ENCODE results near the gene FTCDNL1. TPM values are rescaled to one million over a fixed set of nuclear protein-coding genes. Genes with fewer than 3 reads are reported as not detected.

FTCDNL1 gene
- total RNA-seq, 1 donor from 2014 or later: 0.29 TPM

DNA sequence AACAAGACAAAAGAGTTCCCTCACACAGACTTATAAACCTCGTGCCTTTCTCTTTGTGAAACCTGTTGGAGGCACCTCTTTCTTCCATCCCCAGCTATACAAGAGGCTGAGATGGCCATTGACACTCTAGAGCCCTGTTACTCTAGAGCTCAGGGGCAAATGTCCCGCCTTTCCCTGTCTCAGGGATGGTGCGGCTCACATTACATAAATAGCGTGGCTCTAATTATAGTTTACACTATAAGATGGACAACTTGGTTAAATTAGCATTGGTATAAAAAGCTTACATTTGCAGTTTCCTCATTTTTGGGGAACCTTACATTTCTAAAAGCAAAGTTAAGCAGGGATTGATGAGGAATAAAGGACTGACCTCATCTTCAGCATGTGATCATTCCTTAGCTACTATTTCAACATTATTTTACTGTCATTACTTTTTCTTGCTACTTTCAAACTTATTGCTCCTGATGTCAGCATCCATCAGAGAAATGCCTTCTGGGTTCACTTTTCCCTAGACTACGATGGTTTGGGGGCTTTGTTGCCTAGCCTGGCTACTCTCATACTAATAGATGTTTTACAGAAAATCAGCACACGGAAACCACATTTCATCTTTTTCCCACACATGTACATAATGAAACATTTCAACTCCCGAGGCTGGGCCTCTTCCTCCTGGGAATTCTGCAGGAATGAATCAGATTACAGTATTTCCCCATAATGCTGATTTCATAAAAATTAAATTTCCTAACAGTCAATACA lies 40.4 kb downstream of the FTCDNL1 start:
- Histone ChIP-seq H3K36me3 (ENCODE audit: control insufficient read depth, insufficient read depth, low read length) (no peaks in the 10 kb centered on the region), H3K4me3 (ENCODE audit: low read depth, low read length) (no peak overlapping the region), H3K27me3 (ENCODE audit: control insufficient read depth, insufficient read depth, low read length) (no peaks in the 10 kb centered on the region)
- DNase-seq (ENCODE audit: low read depth): no peak
- TF ChIP-seq, protein P1, sequence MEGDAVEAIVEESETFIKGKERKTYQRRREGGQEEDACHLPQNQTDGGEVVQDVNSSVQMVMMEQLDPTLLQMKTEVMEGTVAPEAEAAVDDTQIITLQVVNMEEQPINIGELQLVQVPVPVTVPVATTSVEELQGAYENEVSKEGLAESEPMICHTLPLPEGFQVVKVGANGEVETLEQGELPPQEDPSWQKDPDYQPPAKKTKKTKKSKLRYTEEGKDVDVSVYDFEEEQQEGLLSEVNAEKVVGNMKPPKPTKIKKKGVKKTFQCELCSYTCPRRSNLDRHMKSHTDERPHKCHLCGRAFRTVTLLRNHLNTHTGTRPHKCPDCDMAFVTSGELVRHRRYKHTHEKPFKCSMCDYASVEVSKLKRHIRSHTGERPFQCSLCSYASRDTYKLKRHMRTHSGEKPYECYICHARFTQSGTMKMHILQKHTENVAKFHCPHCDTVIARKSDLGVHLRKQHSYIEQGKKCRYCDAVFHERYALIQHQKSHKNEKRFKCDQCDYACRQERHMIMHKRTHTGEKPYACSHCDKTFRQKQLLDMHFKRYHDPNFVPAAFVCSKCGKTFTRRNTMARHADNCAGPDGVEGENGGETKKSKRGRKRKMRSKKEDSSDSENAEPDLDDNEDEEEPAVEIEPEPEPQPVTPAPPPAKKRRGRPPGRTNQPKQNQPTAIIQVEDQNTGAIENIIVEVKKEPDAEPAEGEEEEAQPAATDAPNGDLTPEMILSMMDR (IDR thresholded peaks at IDR 0.05; ENCODE audit: insufficient read depth, low read length, poor library complexity, severe bottlenecking): no peak

GRCh38 chr2:199807966-199808365 lies 43.0 kb downstream of the FTCDNL1 start:
- H3K36me3 ChIP-seq (ENCODE audit: control insufficient read depth, insufficient read depth, low read length): no peaks in the 10 kb centered on the region
- H3K4me3 ChIP-seq (ENCODE audit: low read depth, low read length): no peak overlapping the region
- no peaks in the 10 kb centered on the region for H3K27me3 ChIP-seq (ENCODE audit: control insufficient read depth, insufficient read depth, low read length)
- TF ChIP-seq, protein P1 (IDR thresholded peaks at IDR 0.05; ENCODE audit: insufficient read depth, low read length, poor library complexity, severe bottlenecking): no peak
- no peak for DNase-seq (ENCODE audit: low read depth)

DNA sequence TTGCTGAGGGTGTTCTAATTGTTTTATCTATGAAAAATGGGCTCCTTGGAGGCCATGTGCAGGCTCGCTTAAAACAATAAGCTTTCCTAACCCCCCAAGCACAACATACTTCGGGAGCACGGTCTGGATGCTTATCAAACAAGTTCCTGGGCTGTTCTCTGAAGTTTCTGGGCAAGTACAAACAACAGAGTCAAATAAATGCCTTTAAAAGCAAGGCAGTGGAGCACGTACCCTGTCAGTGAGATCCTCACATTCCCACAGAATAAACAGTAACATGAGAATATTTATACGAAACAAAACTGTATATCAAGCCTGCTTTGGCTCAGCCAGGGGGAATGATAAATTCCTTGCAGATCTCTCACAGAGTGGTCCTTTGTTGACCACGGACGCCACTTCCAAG lies 44.8 kb downstream of the FTCDNL1 start:
- Histone ChIP-seq H3K4me3 (ENCODE audit: low read depth, low read length) (no peak overlapping the region), H3K36me3 (ENCODE audit: control insufficient read depth, insufficient read depth, low read length) (no peaks in the 10 kb centered on the region), H3K27me3 (ENCODE audit: control insufficient read depth, insufficient read depth, low read length) (no peaks in the 10 kb centered on the region)
- TF ChIP-seq, protein P1 (IDR thresholded peaks at IDR 0.05; ENCODE audit: insufficient read depth, low read length, poor library complexity, severe bottlenecking): no peak
- no peak for DNase-seq (ENCODE audit: low read depth)

GRCh38 chr2:199804831-199805230 lies 46.2 kb downstream of the FTCDNL1 start:
- H3K36me3 ChIP-seq (ENCODE audit: control insufficient read depth, insufficient read depth, low read length): no peaks in the 10 kb centered on the region
- no peak overlapping the region for H3K4me3 ChIP-seq (ENCODE audit: low read depth, low read length)
- DNase-seq (ENCODE audit: low read depth): no peak
- no peaks in the 10 kb centered on the region for H3K27me3 ChIP-seq (ENCODE audit: control insufficient read depth, insufficient read depth, low read length)
- TF ChIP-seq, protein P1 (IDR thresholded peaks at IDR 0.05; ENCODE audit: insufficient read depth, low read length, poor library complexity, severe bottlenecking): no peak

DNA sequence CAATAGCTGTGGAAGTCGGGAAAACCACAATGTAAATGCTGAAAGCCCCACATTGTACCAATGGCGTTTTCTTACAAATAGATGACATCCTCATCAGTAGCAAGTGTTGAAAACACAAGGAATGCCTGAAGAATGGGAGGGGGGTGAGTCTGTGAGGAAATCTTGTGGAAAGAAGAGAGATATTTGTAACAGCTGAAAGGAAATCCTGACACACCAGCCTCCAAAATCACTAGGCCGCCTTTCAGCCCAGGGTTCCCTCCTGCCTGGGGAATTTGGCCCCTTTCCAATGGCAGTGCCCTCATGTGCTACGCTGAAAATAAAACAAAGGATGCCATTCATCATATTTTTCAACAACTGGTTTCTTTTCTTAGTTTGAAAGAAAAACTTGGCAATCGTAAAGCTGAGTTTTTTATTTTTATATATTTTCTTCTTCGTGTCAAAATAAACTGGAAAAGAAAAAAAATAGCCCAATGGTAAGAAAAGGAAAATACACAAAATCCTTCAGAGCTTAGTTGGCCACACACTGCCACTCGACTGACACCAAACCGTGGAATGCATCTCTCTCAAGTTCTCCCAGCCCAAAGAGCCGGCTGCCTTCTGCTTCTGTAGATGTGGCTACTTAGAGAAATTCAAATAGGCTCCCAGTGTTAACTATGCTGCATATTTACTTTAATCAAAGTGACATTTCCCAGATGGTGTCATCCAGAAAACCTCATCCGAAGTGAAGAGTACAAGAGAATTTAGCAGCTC lies 52.0 kb downstream of the FTCDNL1 start:
- H3K36me3 ChIP-seq (ENCODE audit: control insufficient read depth, insufficient read depth, low read length): no peaks in the 10 kb centered on the region
- TF ChIP-seq, protein P1 (IDR thresholded peaks at IDR 0.05; ENCODE audit: insufficient read depth, low read length, poor library complexity, severe bottlenecking): no peak
- H3K27me3 ChIP-seq (ENCODE audit: control insufficient read depth, insufficient read depth, low read length): no peaks in the 10 kb centered on the region
- no peak for DNase-seq (ENCODE audit: low read depth)
- no peak overlapping the region for H3K4me3 ChIP-seq (ENCODE audit: low read depth, low read length)
